ENCODE results near the gene SPOCK1.
A peak's percentile ranks its signal among the peaks of the same experiment; 100 is the strongest.
"Not testable (repeated sequence)": the region's sequence is repeated elsewhere in the genome, so short reads cannot be mapped to it uniquely, and the experiment has no call there.

Gene SPOCK1

DNA sequence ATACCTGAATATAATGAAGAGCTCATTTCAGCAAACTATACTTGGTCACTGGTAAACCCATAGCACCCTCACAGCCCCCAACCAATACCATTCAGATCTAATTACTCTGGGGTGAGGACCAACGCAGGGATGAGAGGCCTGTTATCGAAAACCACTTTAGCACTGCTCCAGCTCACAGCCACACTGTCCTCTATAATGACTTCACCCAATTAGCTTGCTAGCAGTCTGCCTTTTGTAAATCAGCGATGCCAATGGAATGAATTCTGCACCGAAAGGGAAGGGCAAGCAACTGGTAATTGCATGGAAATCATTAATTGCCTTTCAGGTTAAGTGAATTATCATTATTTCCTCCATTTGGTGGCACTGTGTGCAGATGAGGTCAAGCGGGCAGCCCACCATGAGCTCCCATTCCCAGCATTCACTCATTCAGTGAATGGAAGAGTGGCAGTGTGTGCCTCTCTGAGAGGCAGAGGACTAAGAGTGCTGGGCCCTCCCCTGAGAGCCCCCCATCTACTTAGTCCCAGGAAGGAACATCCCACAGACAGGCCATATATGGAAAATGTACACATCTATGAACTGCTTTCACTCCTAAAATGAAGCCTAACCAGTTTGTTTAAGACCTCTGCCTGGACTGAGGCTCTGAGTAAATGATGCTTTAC, 262.1 kb downstream of the SPOCK1 start:
- DNase-seq (ENCODE audit: low spot score) (no peak), ATAC-seq (ENCODE audit: low read depth) (no peak)
- H3K27me3 ChIP-seq (ENCODE audit: insufficient read depth, poor library complexity, severe bottlenecking), result no peaks in the 10 kb centered on the region
- H3K4me3 ChIP-seq (ENCODE audit: severe bottlenecking), result no peak overlapping the region
- no peaks in the 10 kb centered on the region for H3K36me3 ChIP-seq (ENCODE audit: low read depth)
- no peaks in the 10 kb centered on the region for H3K9me3 ChIP-seq (ENCODE audit: severe bottlenecking)
- H3K4me1 ChIP-seq (ENCODE audit: insufficient read depth, poor library complexity, severe bottlenecking), result peaks cover 19% of the 10 kb centered on the region
- H3K27ac ChIP-seq (ENCODE audit: poor library complexity, severe bottlenecking), result no peak overlapping the region
- TF ChIP-seq, protein P1, sequence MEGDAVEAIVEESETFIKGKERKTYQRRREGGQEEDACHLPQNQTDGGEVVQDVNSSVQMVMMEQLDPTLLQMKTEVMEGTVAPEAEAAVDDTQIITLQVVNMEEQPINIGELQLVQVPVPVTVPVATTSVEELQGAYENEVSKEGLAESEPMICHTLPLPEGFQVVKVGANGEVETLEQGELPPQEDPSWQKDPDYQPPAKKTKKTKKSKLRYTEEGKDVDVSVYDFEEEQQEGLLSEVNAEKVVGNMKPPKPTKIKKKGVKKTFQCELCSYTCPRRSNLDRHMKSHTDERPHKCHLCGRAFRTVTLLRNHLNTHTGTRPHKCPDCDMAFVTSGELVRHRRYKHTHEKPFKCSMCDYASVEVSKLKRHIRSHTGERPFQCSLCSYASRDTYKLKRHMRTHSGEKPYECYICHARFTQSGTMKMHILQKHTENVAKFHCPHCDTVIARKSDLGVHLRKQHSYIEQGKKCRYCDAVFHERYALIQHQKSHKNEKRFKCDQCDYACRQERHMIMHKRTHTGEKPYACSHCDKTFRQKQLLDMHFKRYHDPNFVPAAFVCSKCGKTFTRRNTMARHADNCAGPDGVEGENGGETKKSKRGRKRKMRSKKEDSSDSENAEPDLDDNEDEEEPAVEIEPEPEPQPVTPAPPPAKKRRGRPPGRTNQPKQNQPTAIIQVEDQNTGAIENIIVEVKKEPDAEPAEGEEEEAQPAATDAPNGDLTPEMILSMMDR (IDR thresholded peaks at IDR 0.05; ENCODE audit: poor library complexity, severe bottlenecking), result no peak

DNA sequence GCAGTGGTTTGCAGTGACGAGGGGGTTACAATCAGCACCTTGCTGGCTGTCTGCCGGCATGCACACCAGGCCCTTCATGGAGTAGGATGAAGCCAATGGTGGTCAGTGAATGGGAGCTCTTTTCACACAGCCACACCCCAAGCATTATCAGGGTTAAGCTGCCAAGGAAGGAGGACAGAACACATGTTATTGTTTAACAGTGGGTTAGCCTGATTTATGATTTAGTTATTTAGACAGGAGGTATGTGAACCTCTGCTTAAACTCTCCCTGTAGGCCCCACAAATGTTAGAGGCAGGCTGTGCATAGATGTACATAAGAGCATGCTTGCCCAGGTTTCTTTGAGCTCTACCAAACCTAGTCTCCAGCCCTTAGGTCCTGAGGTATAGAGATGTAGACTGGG, 262.9 kb downstream of the SPOCK1 start:
- ATAC-seq (ENCODE audit: low read depth) (no peak), DNase-seq (ENCODE audit: low spot score) (no peak)
- no peaks in the 10 kb centered on the region for H3K27me3 ChIP-seq (ENCODE audit: insufficient read depth, poor library complexity, severe bottlenecking)
- H3K36me3 ChIP-seq (ENCODE audit: low read depth), result no peaks in the 10 kb centered on the region
- peak overlapping the region; percentile 72 for H3K27ac ChIP-seq (ENCODE audit: poor library complexity, severe bottlenecking)
- no peak overlapping the region for H3K4me3 ChIP-seq (ENCODE audit: severe bottlenecking)
- TF ChIP-seq, protein P1 (IDR thresholded peaks at IDR 0.05; ENCODE audit: poor library complexity, severe bottlenecking), result no peak
- H3K4me1 ChIP-seq (ENCODE audit: insufficient read depth, poor library complexity, severe bottlenecking), result peaks cover 22% of the 10 kb centered on the region
- no peaks in the 10 kb centered on the region for H3K9me3 ChIP-seq (ENCODE audit: severe bottlenecking)

DNA sequence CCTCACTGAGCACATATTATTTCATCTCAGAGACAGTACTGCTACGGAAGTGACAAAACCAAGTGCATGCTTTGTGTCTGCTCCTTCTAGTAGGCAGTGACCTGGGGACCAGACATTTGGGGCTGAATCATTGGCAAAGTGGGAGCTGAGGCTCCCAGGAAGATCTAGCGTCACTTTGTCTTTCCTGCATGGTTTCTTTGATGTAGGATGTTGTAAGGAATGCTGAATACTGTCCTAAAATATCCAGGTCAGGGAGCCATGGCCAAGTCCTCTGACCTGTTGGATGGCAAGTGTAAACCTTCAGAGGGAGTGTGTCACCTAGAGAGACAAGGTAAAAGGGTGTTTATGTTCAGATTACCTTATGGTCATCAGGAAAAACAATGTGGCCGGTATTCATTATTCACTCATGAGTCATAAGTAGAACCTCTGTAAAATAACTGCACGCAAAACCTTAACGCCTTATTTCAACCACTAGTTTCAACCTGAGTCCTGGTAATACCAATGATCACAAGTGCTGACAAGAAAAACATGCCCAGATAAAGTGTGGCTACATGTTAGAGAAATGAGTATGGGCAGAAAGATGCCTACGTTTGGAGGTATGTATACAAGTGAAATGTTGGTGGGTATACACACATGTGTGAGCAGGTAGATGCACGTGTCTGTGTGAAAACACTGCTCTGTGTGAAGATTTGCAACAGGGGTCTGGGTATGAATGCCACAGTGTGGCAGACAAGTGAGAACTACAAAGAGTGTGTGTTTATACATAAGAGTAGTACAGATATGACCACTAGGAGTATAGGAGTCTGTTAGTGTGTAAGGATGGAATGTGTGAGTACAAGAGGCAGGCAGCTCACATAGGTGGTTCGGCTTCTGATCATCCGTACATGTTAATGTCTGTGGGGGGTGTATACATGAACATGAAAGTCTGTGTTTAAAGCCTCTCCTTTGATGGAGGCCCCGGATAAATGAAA, 263.9 kb downstream of the SPOCK1 start:
- Histone ChIP-seq H3K27ac (ENCODE audit: poor library complexity, severe bottlenecking) (peak overlapping the region; percentile 72), H3K4me1 (ENCODE audit: insufficient read depth, poor library complexity, severe bottlenecking) (peaks cover 22% of the 10 kb centered on the region), H3K4me3 (ENCODE audit: severe bottlenecking) (no peak overlapping the region), H3K27me3 (ENCODE audit: insufficient read depth, poor library complexity, severe bottlenecking) (no peaks in the 10 kb centered on the region), H3K36me3 (ENCODE audit: low read depth) (no peaks in the 10 kb centered on the region), H3K9me3 (ENCODE audit: severe bottlenecking) (no peaks in the 10 kb centered on the region)
- DNase-seq (ENCODE audit: low spot score) (no peak), ATAC-seq (ENCODE audit: low read depth) (peak; percentile 77)
- TF ChIP-seq, protein P1 (IDR thresholded peaks at IDR 0.05; ENCODE audit: poor library complexity, severe bottlenecking), result no peak

DNA sequence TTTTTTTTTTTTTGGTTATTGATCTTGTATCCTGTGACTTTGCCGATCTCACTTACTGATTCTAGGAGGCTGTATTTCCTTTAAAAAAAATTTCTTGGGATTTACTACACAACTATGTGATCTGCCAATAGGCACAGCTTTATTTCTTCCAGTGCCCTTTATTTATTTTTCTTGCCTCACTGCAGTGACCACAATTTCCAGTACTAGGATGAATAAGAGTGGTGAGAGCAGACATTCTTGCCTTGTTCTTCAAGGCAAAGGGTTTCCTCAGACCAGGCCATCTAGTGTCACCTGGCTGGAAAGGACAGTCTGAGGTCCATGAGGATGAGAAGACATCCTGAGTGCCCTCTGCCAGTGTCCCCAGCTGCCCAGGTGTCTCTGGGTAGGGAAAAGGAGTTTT, 265.4 kb downstream of the SPOCK1 start:
- H3K27ac ChIP-seq (ENCODE audit: poor library complexity, severe bottlenecking), result peak overlapping the region; percentile 72
- H3K4me1 ChIP-seq (ENCODE audit: insufficient read depth, poor library complexity, severe bottlenecking), result peaks cover 22% of the 10 kb centered on the region
- DNase-seq (ENCODE audit: low spot score) (no peak), ATAC-seq (ENCODE audit: low read depth) (no peak)
- H3K36me3 ChIP-seq (ENCODE audit: low read depth), result no peaks in the 10 kb centered on the region
- H3K9me3 ChIP-seq (ENCODE audit: severe bottlenecking), result no peaks in the 10 kb centered on the region
- H3K27me3 ChIP-seq (ENCODE audit: insufficient read depth, poor library complexity, severe bottlenecking), result no peaks in the 10 kb centered on the region
- H3K4me3 ChIP-seq (ENCODE audit: severe bottlenecking), result no peak overlapping the region
- TF ChIP-seq, protein P1 (IDR thresholded peaks at IDR 0.05; ENCODE audit: poor library complexity, severe bottlenecking), result no peak

DNA sequence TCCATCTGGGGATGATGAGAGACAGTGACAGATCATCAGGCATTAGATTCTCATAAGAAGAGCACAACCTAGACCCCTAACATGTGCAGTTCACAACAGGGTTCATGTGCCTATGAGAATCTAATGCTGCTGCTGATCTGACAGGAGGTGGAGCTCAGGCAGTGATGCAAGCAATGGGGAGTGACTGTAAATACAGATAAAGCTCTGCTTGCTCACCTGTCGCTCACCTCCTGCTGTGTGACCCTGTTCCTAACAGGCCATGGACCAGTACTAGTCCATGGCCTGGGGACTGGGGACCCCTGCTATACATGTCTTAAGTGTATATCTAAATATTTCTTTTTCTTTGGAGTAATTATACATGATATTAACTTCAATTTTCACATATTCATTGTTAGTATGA, 265.8 kb downstream of the SPOCK1 start:
- not testable (repeated sequence) for H3K27me3 ChIP-seq (ENCODE audit: insufficient read depth, poor library complexity, severe bottlenecking); H3K4me3 ChIP-seq (ENCODE audit: severe bottlenecking); DNase-seq (ENCODE audit: low spot score); H3K9me3 ChIP-seq (ENCODE audit: severe bottlenecking); H3K36me3 ChIP-seq (ENCODE audit: low read depth); ATAC-seq (ENCODE audit: low read depth)
- Histone ChIP-seq H3K27ac (ENCODE audit: poor library complexity, severe bottlenecking) (peak overlapping the region; percentile 72), H3K4me1 (ENCODE audit: insufficient read depth, poor library complexity, severe bottlenecking) (peaks cover 22% of the 10 kb centered on the region)
